Measurements from ENCODE around the gene JAZF1. TPM values are rescaled to one million over a fixed set of nuclear protein-coding genes. Genes with fewer than 3 reads are reported as not detected.
A peak's percentile ranks its signal among the peaks of the same experiment; 100 is the strongest.

JAZF1 gene
- total and polyA plus RNA-seq, 4 experiments from 2014 or later = 3.7 to 8.3 (median 4.7) TPM

DNA sequence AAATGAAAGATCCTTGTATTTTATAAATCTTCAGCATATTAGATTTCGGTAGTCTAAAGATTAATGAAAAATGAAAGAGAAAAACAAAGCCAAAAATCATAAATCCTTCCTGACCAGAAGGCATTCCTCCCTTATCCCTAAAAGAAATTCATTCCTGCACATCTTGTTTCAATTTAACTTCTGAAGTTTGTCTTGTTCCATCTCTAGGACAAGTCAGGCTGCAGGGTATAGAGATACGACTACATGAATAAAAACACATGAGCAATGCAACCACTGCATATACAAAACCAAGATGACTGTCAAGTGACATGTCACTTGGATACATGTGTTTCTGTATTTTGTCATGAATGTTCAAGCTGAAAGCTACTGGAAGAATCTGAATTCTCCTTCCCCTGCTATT is 214.9 kb downstream of the JAZF1 start:
- ChIA-PET CTCF (ENCODE audit: partially characterized antibody) (no interaction called here), POLR2A (ENCODE audit: partially characterized antibody) (no interaction called here)
- peaks cover 0 to 1% (median 0%) of the 10 kb centered on the region in 8 donors for H3K9me3 Mint-ChIP-seq
- no peak overlapping the region for H3K4me3 Mint-ChIP-seq
- H3K9me3 ChIP-seq (ENCODE audit: control insufficient read depth in 1 of 2, low read length in 2 of 2) = no peaks in the 10 kb centered on the region
- H3K27ac Mint-ChIP-seq = no peak overlapping the region
- no peak for DNase-seq
- intact Hi-C loops (cut with micrococcal nuclease) = no loop called here
- no peak overlapping the region for H3K4me3 ChIP-seq (ENCODE audit: low read length in 2 of 2)
- H3K27me3 Mint-ChIP-seq = no peaks in the 10 kb centered on the region
- peaks cover 0 to 9% of the 10 kb centered on the region in 2 donors for H3K36me3 Mint-ChIP-seq
- no peaks in the 10 kb centered on the region for H3K27me3 ChIP-seq (ENCODE audit: insufficient read depth, low read length)
- no peaks in the 10 kb centered on the region for H3K36me3 ChIP-seq (ENCODE audit: insufficient read depth, low read length)
- H3K4me1 ChIP-seq (ENCODE audit: insufficient read depth, low read length) = no peaks in the 10 kb centered on the region
- peaks cover 0 to 17% (median 3%) of the 10 kb centered on the region in 4 donors for H3K4me1 Mint-ChIP-seq
- H3K27ac ChIP-seq (ENCODE audit: low read depth, low read length) = no peak overlapping the region

DNA sequence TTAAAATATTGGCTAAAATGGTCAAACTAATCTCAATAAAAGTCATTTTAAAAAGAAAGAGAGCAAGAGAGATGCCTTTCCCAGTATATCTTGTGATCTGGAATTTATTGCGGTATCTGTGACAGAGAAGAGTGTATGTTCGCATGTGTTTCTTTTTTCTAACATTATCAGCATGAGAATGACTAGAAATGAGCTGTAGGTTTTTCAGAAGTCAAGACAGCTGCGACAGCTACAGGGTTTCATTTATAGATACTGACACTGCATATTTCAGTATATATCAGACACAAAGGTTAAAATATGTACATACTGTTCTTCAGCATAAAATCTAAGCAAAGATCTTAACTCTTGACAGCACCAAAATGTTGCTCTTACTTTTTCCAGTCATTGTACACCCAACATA is 215.8 kb downstream of the JAZF1 start:
- POLR2A ChIA-PET (ENCODE audit: partially characterized antibody) = interaction anchor here (0.9 kb wide), 1 partner anchor 7 kb away, joined by 3 read pairs; no protein-coding TSS in a partner anchor
- no peaks in the 10 kb centered on the region for H3K27me3 Mint-ChIP-seq
- no peak overlapping the region for H3K4me3 Mint-ChIP-seq
- Histone ChIP-seq H3K4me1 (ENCODE audit: insufficient read depth, low read length) (no peaks in the 10 kb centered on the region), H3K27ac (ENCODE audit: low read depth, low read length) (no peak overlapping the region), H3K36me3 (ENCODE audit: insufficient read depth, low read length) (no peaks in the 10 kb centered on the region), H3K27me3 (ENCODE audit: insufficient read depth, low read length) (no peaks in the 10 kb centered on the region), H3K9me3 (ENCODE audit: control insufficient read depth in 1 of 2, low read length in 2 of 2) (no peaks in the 10 kb centered on the region), H3K4me3 (ENCODE audit: low read length in 2 of 2) (no peak overlapping the region)
- DNase-seq = no peak
- H3K9me3 Mint-ChIP-seq = peaks cover 0 to 1% (median 0%) of the 10 kb centered on the region in 8 donors
- H3K36me3 Mint-ChIP-seq = peaks cover 0 to 13% of the 10 kb centered on the region in 2 donors
- peaks cover 0 to 14% (median 3%) of the 10 kb centered on the region in 4 donors for H3K4me1 Mint-ChIP-seq
- CTCF ChIA-PET (ENCODE audit: partially characterized antibody) = no interaction called here
- intact Hi-C loops (cut with micrococcal nuclease) = no loop called here
- H3K27ac Mint-ChIP-seq = no peak overlapping the region

DNA sequence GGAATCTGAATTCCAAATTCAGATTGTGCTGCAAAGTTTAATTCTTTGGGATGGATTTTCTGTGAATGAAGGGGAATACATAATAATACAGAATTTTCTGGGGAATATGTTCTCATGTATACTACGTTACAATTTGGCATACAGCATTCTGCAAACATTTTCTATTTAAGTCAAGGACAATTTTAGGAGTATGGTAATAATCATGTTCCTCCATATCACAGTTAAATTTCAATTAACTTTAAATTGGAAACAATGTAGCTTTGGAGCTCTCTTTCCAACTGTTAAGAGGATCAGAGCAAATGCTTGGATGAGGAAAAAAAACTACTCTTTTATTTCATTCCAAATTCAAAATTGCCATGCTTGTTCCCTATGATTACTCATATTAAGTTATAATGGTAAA is 217.5 kb downstream of the JAZF1 start:
- Histone ChIP-seq H3K4me1 (ENCODE audit: insufficient read depth, low read length) (no peaks in the 10 kb centered on the region), H3K36me3 (ENCODE audit: insufficient read depth, low read length) (no peaks in the 10 kb centered on the region), H3K4me3 (ENCODE audit: low read length in 2 of 2) (no peak overlapping the region), H3K27ac (ENCODE audit: low read depth, low read length) (no peak overlapping the region), H3K9me3 (ENCODE audit: control insufficient read depth in 1 of 2, low read length in 2 of 2) (no peaks in the 10 kb centered on the region), H3K27me3 (ENCODE audit: insufficient read depth, low read length) (no peaks in the 10 kb centered on the region)
- no peak overlapping the region for H3K4me3 Mint-ChIP-seq
- DNase-seq = no peak
- ChIA-PET CTCF (ENCODE audit: partially characterized antibody) (interaction anchor here (1.4 kb wide), 1 partner anchor 13 kb away, joined by 3 read pairs; no protein-coding TSS in a partner anchor), POLR2A (ENCODE audit: partially characterized antibody) (no interaction called here)
- no peak overlapping the region for H3K27ac Mint-ChIP-seq
- peaks cover 0 to 11% (median 3%) of the 10 kb centered on the region in 4 donors for H3K4me1 Mint-ChIP-seq
- H3K27me3 Mint-ChIP-seq = no peaks in the 10 kb centered on the region
- H3K36me3 Mint-ChIP-seq = peaks cover 0 to 8% of the 10 kb centered on the region in 2 donors
- peaks cover 0 to 1% (median 0%) of the 10 kb centered on the region in 8 donors for H3K9me3 Mint-ChIP-seq
- intact Hi-C loops (cut with micrococcal nuclease) = no loop called here

DNA sequence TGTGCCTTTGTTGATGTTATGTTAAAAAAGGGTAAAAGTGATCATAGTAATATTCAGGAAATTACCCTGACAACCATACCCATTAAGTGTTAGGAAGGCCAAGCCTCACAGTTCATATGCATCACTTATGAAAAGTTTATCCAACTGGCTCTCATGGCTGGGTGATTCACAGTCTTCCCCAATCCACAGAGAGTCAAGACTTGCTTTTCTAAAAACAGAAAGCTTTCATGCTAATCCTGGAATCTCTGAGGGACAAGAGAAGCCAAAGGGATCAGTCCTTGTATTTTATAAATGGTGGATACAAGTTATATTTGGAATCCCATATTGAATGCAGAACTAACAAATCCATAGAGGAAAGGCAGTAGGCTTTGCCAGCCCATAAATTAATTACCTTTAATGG is 218.3 kb downstream of the JAZF1 start:
- H3K4me3 Mint-ChIP-seq = no peak overlapping the region
- no peak overlapping the region for H3K4me3 ChIP-seq (ENCODE audit: low read length in 2 of 2)
- no peaks in the 10 kb centered on the region for H3K9me3 ChIP-seq (ENCODE audit: control insufficient read depth in 1 of 2, low read length in 2 of 2)
- no peaks in the 10 kb centered on the region for H3K27me3 ChIP-seq (ENCODE audit: insufficient read depth, low read length)
- no peak overlapping the region for H3K27ac ChIP-seq (ENCODE audit: low read depth, low read length)
- CTCF ChIA-PET (ENCODE audit: partially characterized antibody) = interaction anchor here (1.4 to 2.0 kb wide), 2 partner anchors 9 to 12 kb away, joined by 3 to 6 read pairs; no protein-coding TSS in a partner anchor
- H3K4me1 Mint-ChIP-seq = peaks cover 0 to 10% (median 2%) of the 10 kb centered on the region in 4 donors
- H3K4me1 ChIP-seq (ENCODE audit: insufficient read depth, low read length) = no peaks in the 10 kb centered on the region
- H3K27me3 Mint-ChIP-seq = no peaks in the 10 kb centered on the region
- no peak for DNase-seq
- H3K36me3 Mint-ChIP-seq = peaks cover 0 to 8% of the 10 kb centered on the region in 2 donors
- no peak overlapping the region for H3K27ac Mint-ChIP-seq
- intact Hi-C loops (cut with micrococcal nuclease) = no loop called here
- H3K36me3 ChIP-seq (ENCODE audit: insufficient read depth, low read length) = no peaks in the 10 kb centered on the region
- H3K9me3 Mint-ChIP-seq = peaks cover 0 to 1% (median 0%) of the 10 kb centered on the region in 8 donors
- POLR2A ChIA-PET (ENCODE audit: partially characterized antibody) = interaction anchor here (1.8 kb wide), 1 partner anchor 10 kb away, joined by 6 read pairs; no protein-coding TSS in a partner anchor

DNA sequence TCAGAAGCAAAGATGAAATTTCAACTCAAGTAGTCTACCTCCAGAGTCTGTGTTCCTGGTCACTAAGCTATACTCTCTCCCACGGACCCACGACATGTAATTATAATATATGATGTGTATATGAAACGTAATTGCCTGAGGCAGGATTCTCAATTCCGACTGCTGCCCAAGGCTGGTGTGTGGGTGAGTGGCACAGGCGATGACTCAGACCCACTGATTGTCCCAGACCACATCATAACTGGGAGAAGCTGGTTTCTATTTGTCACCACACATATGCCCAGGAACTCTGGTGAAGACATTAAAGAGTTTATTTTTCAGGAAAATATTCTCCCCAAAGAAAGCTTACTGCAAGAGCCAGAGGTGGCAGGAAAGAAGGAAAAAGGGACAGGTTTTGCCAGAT is 219.3 kb downstream of the JAZF1 start:
- DNase-seq = no peak
- POLR2A ChIA-PET (ENCODE audit: partially characterized antibody) = interaction anchor here (1.2 to 1.8 kb wide), 2 partner anchors 9 to 11 kb away, joined by 3 to 6 read pairs; no protein-coding TSS in a partner anchor
- intact Hi-C loops (cut with micrococcal nuclease) = no loop called here
- no peaks in the 10 kb centered on the region for H3K27me3 ChIP-seq (ENCODE audit: insufficient read depth, low read length)
- no peaks in the 10 kb centered on the region for H3K36me3 ChIP-seq (ENCODE audit: insufficient read depth, low read length)
- H3K4me3 ChIP-seq (ENCODE audit: low read length in 2 of 2) = no peak overlapping the region
- H3K36me3 Mint-ChIP-seq = peaks cover 0 to 8% of the 10 kb centered on the region in 2 donors
- H3K4me3 Mint-ChIP-seq = no peak overlapping the region
- peaks cover 0 to 1% (median 0%) of the 10 kb centered on the region in 8 donors for H3K9me3 Mint-ChIP-seq
- no peaks in the 10 kb centered on the region for H3K4me1 ChIP-seq (ENCODE audit: insufficient read depth, low read length)
- H3K4me1 Mint-ChIP-seq = peaks cover 0 to 10% (median 2%) of the 10 kb centered on the region in 4 donors
- H3K27ac ChIP-seq (ENCODE audit: low read depth, low read length) = no peak overlapping the region
- no peak overlapping the region for H3K27ac Mint-ChIP-seq
- H3K27me3 Mint-ChIP-seq = no peaks in the 10 kb centered on the region
- CTCF ChIA-PET (ENCODE audit: partially characterized antibody) = interaction anchor here (1.3 to 2.0 kb wide), 3 partner anchors 8 to 59 kb away, joined by 3 to 6 read pairs (median 3); no protein-coding TSS in a partner anchor
- no peaks in the 10 kb centered on the region for H3K9me3 ChIP-seq (ENCODE audit: control insufficient read depth in 1 of 2, low read length in 2 of 2)

DNA sequence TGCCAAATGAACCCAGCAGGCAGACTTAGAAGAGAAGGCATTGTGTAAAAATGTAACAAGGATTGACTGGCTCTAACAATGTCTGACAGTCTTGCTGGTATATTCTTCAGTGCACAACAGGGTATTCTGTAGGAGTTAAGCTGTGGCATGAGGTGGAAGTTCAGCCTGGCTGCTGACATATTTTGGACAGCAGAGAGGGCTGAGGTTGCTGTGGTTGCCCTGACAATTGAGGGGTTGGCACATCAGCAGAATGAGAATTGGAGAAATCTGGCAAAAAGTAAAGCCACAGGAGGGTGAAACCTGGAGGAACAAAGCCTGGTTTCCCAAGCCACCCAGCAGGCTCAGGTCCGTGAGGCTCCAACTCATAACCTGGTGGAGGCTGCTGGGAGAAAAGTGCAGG is 220.2 kb downstream of the JAZF1 start:
- Mint-ChIP-seq H3K4me1 (peaks cover 0 to 11% (median 2%) of the 10 kb centered on the region in 4 donors), H3K36me3 (peaks cover 0 to 13% of the 10 kb centered on the region in 2 donors), H3K27ac (peak overlapping the region in 1 of 7 donors; percentile 69), H3K27me3 (no peaks in the 10 kb centered on the region), H3K4me3 (no peak overlapping the region), H3K9me3 (peaks cover 0 to 1% (median 0%) of the 10 kb centered on the region in 8 donors)
- no peak for DNase-seq
- ChIA-PET POLR2A (ENCODE audit: partially characterized antibody) (interaction anchor here (1.2 kb wide), 1 partner anchor 12 kb away, joined by 3 read pairs; no protein-coding TSS in a partner anchor), CTCF (ENCODE audit: partially characterized antibody) (interaction anchor here (1.3 to 2.0 kb wide), 3 partner anchors 7 to 60 kb away, joined by 3 to 6 read pairs (median 3); no protein-coding TSS in a partner anchor)
- no peaks in the 10 kb centered on the region for H3K36me3 ChIP-seq (ENCODE audit: insufficient read depth, low read length)
- H3K4me1 ChIP-seq (ENCODE audit: insufficient read depth, low read length) = no peaks in the 10 kb centered on the region
- H3K9me3 ChIP-seq (ENCODE audit: control insufficient read depth in 1 of 2, low read length in 2 of 2) = no peaks in the 10 kb centered on the region
- no peaks in the 10 kb centered on the region for H3K27me3 ChIP-seq (ENCODE audit: insufficient read depth, low read length)
- no peak overlapping the region for H3K4me3 ChIP-seq (ENCODE audit: low read length in 2 of 2)
- no peak overlapping the region for H3K27ac ChIP-seq (ENCODE audit: low read depth, low read length)
- intact Hi-C loops (cut with micrococcal nuclease) = no loop called here

DNA sequence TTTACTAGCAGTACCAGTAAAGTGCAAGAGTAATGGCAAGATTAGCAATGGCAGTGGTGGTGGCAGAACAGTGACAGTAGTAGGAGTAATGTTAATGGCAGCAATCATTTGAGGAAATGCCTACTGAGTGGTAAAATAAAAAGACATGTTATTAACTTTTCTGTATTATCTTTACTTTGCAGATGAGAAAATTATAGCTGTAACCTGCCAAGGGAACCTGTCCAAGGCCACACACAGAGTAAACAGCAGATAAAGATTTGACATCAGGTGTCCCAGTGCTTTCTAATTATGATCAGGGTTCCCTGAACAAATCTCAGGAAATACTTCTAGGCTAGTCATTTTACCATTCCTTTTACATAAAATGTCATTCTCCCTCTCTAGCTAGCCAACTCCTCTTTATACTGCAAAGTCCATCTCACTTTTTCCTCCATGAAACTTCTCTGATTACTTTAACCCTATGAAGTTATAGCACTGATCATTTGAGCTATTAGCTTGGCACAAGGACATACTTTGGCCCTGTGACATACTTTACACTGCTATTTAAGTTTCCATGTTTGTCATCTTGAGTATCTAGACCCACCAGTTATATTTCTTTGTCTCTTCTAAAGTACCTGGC is 221.6 kb downstream of the JAZF1 start:
- DNase-seq = no peak
- Histone ChIP-seq H3K36me3 (ENCODE audit: insufficient read depth, low read length) (no peaks in the 10 kb centered on the region), H3K9me3 (ENCODE audit: control insufficient read depth in 1 of 2, low read length in 2 of 2) (no peaks in the 10 kb centered on the region), H3K27me3 (ENCODE audit: insufficient read depth, low read length) (no peaks in the 10 kb centered on the region), H3K27ac (ENCODE audit: low read depth, low read length) (no peak overlapping the region), H3K4me3 (ENCODE audit: low read length in 2 of 2) (no peak overlapping the region), H3K4me1 (ENCODE audit: insufficient read depth, low read length) (peaks cover 4% of the 10 kb centered on the region)
- ChIA-PET CTCF (ENCODE audit: partially characterized antibody) (no interaction called here), POLR2A (ENCODE audit: partially characterized antibody) (no interaction called here)
- Mint-ChIP-seq H3K9me3 (peaks cover 0 to 1% (median 0%) of the 10 kb centered on the region in 8 donors), H3K27ac (no peak overlapping the region), H3K36me3 (peaks cover 0 to 8% of the 10 kb centered on the region in 2 donors), H3K4me3 (no peak overlapping the region), H3K27me3 (no peaks in the 10 kb centered on the region), H3K4me1 (peaks cover 4 to 13% (median 6%) of the 10 kb centered on the region in 4 donors)
- intact Hi-C loops (cut with micrococcal nuclease) = no loop called here

Measured in CD4-positive, alpha-beta memory T cell (primary cell).